ENCODE data around the gene TENM4.
"Not testable (repeated sequence)": the region's sequence is repeated elsewhere in the genome, so short reads cannot be mapped to it uniquely, and the experiment has no call there.

The TENM4 gene

GRCh38 chr11:79199729-79200354 lies 241.0 kb downstream of the TENM4 start:
- no peak for FAIRE-seq

GRCh38 chr11:79198898-79199250 lies 242.0 kb downstream of the TENM4 start:
- FAIRE-seq, result no peak

GRCh38 chr11:79198203-79198897 lies 242.5 kb downstream of the TENM4 start:
- no peak for FAIRE-seq

GRCh38 chr11:79196950-79197349 lies 243.9 kb downstream of the TENM4 start:
- FAIRE-seq, result no peak

- no peak for FAIRE-seq
These were observed 245.6 kb downstream of the TENM4 start for GRCh38 chr11:79195209-79195608.

GRCh38 chr11:79193663-79194310 lies 247.0 kb downstream of the TENM4 start:
- FAIRE-seq, result no peak

- no peak for FAIRE-seq
These were observed 248.0 kb downstream of the TENM4 start for GRCh38 chr11:79192836-79193235.

GRCh38 chr11:79191716-79192115 lies 249.1 kb downstream of the TENM4 start:
- not testable (repeated sequence) for FAIRE-seq

GRCh38 chr11:79190553-79190952 lies 250.3 kb downstream of the TENM4 start:
- not testable (repeated sequence) for FAIRE-seq

- FAIRE-seq, result no peak
These were observed 251.2 kb downstream of the TENM4 start for GRCh38 chr11:79189601-79190000.

- no peak for FAIRE-seq
These were observed 251.8 kb downstream of the TENM4 start for GRCh38 chr11:79189055-79189454.

- no peak for FAIRE-seq
These were observed 254.2 kb downstream of the TENM4 start for GRCh38 chr11:79186669-79187068.

- no peak for FAIRE-seq
These were observed 255.5 kb downstream of the TENM4 start for GRCh38 chr11:79185351-79185750.

GRCh38 chr11:79184285-79184684 lies 256.5 kb downstream of the TENM4 start:
- FAIRE-seq, result no peak

- no peak for FAIRE-seq
These were observed 258.0 kb downstream of the TENM4 start for GRCh38 chr11:79182794-79183193.

- no peak for FAIRE-seq
These were observed 261.7 kb downstream of the TENM4 start for GRCh38 chr11:79179087-79179486.

GRCh38 chr11:79174045-79175008 lies 266.5 kb downstream of the TENM4 start:
- FAIRE-seq, result no peak

GRCh38 chr11:79173615-79174014 lies 267.2 kb downstream of the TENM4 start:
- FAIRE-seq, result no peak

- no peak for FAIRE-seq
These were observed 270.5 kb downstream of the TENM4 start for GRCh38 chr11:79170321-79170720.

- FAIRE-seq, result no peak
These were observed 272.2 kb downstream of the TENM4 start for GRCh38 chr11:79168530-79169110.

GRCh38 chr11:79167510-79168188 lies 273.2 kb downstream of the TENM4 start:
- no peak for FAIRE-seq

- FAIRE-seq, result no peak
These were observed 274.9 kb downstream of the TENM4 start for GRCh38 chr11:79165908-79166307.
